Ureter (tissue), 1 donor: ENCODE results near the gene ITPR1. TPM values are rescaled to one million over a fixed set of nuclear protein-coding genes. Genes with fewer than 3 reads are reported as not detected.

ENCODE experiments used
- DNase-seq: peaks from one replicate; pipeline ENCODE4 v3.0.0-alpha.2; 2020; ENCODE audit warnings: low spot score
- total RNA-seq: library from RNA; stranded (reverse); gene quantifications from one replicate; pipeline ENCODE4 v1.2.4, GENCODE V29; 2023
- donor health status: DM: yes; HTN: yes; CAD: no.

Gene ITPR1
- total RNA-seq, 1 donor from 2014 or later: 98.1 TPM

- no peak for DNase-seq
Measured at GRCh38 chr3:4855676-4856075, 362.5 kb downstream of the ITPR1 start.

GRCh38 chr3:4856136-4856535, 363.0 kb downstream of the ITPR1 start:
- no peak for DNase-seq

- DNase-seq: no peak
Measured at GRCh38 chr3:4856564-4856963, 363.4 kb downstream of the ITPR1 start.

GRCh38 chr3:4856986-4857385, 363.8 kb downstream of the ITPR1 start:
- DNase-seq: no peak

- DNase-seq: no peak
Measured at GRCh38 chr3:4859788-4860187, 366.6 kb downstream of the ITPR1 start.

- no peak for DNase-seq
Measured at GRCh38 chr3:4862973-4863372, 369.8 kb downstream of the ITPR1 start.

GRCh38 chr3:4864503-4864902, 371.4 kb downstream of the ITPR1 start:
- DNase-seq: no peak

GRCh38 chr3:4865714-4866113, 372.6 kb downstream of the ITPR1 start:
- DNase-seq: no peak

- no peak for DNase-seq
Measured at GRCh38 chr3:4866866-4867265, 373.7 kb downstream of the ITPR1 start.

- no peak for DNase-seq
Measured at GRCh38 chr3:4877173-4877787, 384.1 kb downstream of the ITPR1 start.

- DNase-seq: no peak
Measured at GRCh38 chr3:4880850-4881249, 387.7 kb downstream of the ITPR1 start.

- DNase-seq: no peak
Measured at GRCh38 chr3:4882548-4882947, 389.4 kb downstream of the ITPR1 start.

GRCh38 chr3:4883011-4883410, 389.9 kb downstream of the ITPR1 start:
- no peak for DNase-seq

GRCh38 chr3:4884888-4885287, 391.7 kb downstream of the ITPR1 start:
- DNase-seq: no peak

- DNase-seq: no peak
Measured at GRCh38 chr3:4885316-4885715, 392.2 kb downstream of the ITPR1 start.

- no peak for DNase-seq
Measured at GRCh38 chr3:4886448-4886847, 393.3 kb downstream of the ITPR1 start.

- no peak for DNase-seq
Measured at GRCh38 chr3:4887177-4887576, 394.0 kb downstream of the ITPR1 start.

- DNase-seq: no peak
Measured at GRCh38 chr3:4888913-4889846, 396.0 kb downstream of the ITPR1 start.

GRCh38 chr3:4889896-4890295, 396.7 kb downstream of the ITPR1 start:
- no peak for DNase-seq

- DNase-seq: no peak
Measured at GRCh38 chr3:4894891-4895530, 401.9 kb downstream of the ITPR1 start.

GRCh38 chr3:4895838-4896237, 402.7 kb downstream of the ITPR1 start:
- DNase-seq: no peak
